Subcutaneous adipose tissue (tissue), 4 donors: Measurements from ENCODE around the gene LMF2. TPM values are rescaled to one million over a fixed set of nuclear protein-coding genes. Genes with fewer than 3 reads are reported as not detected.

ENCODE experiments used
- total RNA-seq, 4 donors: library from RNA; depleted of rRNA; stranded (reverse); fragments of >200 nt; gene quantifications; one replicate each; pipeline ENCODE4 v1.1.0, GENCODE V29; 2016
- TF ChIP-seq, protein P1 (sequence below): fragments of 450-650 bp; IDR thresholded peaks from one replicate; pipeline ENCODE4 v1.5.1; 2016; ENCODE audit warnings: low read depth, mild to moderate bottlenecking, control low read depth, antibody characterized with exemption, moderate library complexity

Gene LMF2
- total RNA-seq, 4 donors from 2014 or later, result 24.1 to 76.3 (median 37.0) TPM

DNA sequence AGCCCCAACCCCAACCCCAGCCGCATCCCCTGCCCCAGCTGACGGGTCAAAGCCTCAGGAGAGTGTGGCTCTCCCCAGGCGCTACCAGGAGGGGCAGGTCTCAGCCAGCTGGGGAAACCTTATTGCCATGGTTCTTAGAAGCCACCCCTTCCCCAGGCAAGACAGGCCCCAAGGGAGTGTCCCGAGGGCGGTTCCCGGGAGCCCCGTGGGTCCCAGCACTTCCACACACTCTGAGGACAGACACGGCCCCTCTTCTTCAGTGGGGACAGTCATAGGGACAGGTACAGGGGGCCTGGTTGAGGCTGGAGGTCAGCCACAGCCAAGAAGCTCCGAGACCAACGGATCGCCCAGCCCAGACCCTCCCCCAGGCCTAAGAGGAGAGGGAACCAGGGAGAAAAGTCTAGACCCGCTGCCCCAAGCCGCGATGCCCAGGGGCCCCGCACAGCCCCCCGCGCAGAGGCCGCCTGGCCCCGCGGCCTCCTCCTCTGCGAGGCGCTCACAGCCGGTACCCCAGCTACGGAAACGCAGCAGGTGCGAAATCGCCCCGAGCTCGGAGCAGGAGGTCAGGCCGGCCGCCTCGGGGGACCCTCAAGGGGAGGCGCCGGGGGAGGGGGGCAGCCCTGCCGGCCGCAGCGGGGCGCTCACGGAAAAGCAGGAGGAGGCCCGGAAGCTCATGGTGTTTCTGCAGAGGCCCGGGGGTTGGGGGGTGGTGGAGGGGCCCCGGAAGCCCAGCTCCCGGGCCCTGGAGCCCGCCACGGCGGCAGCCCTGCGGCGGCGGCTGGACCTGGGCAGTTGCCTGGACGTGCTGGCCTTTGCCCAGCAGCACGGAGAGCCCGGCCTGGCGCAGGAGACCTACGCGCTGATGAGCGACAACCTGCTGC is 40.8 kb upstream of the LMF2 start:
- TF ChIP-seq, protein P1, sequence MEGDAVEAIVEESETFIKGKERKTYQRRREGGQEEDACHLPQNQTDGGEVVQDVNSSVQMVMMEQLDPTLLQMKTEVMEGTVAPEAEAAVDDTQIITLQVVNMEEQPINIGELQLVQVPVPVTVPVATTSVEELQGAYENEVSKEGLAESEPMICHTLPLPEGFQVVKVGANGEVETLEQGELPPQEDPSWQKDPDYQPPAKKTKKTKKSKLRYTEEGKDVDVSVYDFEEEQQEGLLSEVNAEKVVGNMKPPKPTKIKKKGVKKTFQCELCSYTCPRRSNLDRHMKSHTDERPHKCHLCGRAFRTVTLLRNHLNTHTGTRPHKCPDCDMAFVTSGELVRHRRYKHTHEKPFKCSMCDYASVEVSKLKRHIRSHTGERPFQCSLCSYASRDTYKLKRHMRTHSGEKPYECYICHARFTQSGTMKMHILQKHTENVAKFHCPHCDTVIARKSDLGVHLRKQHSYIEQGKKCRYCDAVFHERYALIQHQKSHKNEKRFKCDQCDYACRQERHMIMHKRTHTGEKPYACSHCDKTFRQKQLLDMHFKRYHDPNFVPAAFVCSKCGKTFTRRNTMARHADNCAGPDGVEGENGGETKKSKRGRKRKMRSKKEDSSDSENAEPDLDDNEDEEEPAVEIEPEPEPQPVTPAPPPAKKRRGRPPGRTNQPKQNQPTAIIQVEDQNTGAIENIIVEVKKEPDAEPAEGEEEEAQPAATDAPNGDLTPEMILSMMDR, result no peak

DNA sequence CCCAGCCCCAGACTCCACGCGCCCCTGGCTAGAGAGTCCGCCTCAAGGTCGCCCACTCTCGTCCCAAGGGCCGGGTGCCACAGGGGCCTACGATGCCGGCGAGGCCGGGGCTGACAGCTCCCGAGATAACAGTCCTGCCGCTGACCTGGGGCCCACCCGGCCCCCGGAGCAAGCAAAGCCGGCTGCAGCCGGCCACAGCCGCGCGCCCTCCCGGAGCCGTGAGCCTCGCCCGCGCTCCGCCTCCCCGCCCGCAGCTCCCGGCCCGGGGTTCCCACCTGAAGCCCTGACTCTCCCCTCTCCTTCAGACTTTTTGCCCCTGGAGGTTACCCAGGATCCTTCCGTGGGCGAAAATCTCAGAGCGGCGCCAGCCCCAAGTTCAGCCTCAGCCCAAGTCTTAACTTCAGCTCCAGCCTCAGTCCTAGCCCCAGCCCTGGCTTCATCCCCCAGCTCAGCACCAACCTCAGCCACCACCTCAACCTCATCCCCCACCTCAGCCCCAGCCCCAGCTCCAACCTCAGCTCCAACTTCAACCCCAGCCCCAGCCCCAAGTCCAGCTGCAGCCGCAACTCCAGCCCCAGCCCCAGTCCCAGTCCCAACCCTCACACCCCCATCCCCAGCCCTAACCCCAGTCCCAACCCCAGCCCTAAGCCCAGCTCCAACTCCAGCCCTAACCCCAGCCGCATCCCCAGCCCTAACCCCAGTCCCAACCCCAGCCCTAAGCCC is 39.9 kb upstream of the LMF2 start:
- TF ChIP-seq, protein P1, result no peak

DNA sequence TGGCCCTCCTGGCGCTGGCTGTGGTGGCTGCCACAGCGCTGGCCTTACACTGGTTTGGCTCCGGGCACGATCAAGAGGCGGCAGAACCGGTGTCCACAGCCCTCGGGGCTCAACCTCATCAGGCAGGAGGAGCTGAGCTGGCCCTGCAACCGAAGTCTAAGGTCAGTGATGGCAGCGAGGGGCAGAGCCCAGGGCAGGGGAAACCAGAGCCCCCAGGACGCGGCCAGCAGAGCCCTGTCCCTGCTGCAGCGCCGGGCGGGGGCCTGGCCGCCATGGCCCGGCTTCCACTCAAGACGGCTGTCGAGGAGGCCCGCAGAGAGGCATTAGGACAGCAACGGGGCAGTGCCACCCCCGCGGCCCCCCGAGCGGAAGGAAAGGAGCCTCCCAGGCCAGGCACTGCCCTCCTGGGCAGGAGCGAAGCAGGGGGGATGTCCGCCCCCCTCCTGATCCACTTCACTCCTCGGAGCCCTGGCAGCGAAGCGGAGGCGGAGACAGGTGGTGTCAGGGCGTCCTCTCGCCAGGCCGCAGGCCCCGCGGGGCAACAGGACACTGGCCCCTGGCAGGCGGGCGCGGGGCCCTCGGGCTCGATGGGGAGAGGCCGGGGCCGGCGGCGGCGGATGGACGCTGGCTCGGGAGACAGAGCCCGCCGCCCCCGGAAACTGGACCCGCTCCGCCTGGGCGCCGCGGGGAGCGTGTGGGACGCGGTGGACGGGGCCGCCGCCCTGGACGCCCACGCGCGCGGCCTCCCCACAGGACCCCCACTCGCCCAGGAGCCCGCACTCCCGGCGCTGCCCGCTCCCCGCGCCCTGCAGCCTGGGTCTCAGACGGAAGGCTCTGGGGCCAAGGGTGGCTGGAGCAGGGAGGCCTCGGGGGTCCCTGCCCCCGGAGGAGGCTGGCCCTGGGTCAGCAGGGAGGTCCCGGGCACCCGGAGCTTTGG is 39.1 kb upstream of the LMF2 start:
- TF ChIP-seq, protein P1, result no peak

DNA sequence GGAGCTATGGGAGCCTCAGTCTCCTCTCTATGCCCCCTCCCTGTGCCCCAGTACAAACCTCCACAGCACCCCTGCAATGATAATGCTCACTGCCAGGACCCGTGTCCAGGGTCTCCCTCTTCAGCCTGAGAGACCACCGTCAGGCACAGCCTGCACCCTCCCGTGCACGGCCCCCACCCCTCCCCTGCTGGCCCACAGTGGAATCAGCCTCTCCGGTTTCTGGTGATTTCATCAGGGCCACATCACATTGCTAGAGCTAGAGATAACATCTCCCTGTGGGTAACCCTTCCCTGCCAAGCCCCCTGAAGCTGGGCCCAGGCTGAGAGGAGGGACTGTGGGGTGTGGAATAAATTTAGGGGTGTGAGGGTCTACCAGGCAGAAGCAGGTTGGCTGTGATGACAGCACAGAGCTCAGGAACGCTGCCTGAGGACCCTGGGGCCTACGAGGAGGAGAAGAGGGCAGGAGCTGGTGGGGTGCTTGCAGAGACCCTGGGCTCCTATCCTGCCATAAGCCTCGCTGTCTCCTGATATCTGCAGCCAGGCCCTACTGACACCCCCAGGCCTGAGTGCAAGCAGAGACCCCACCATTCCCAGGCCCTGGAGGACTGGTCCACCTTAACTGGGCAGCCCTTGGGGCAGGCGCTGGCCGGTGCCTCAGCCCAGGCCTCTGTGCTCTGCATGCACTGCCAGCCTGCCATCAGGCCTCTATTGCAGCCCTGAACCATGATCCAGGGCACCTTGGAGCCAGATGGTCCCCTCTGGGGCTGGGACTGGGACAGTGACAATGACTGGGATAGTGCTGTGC is 38.2 kb upstream of the LMF2 start, which contains the start of gene KLHDC7B:
TSS of gene KLHDC7B (plus strand) at position 378 of the 804 bp plus-strand sequence. CDS start at position 723, 345 bp downstream.
- TF ChIP-seq, protein P1, result no peak

DNA sequence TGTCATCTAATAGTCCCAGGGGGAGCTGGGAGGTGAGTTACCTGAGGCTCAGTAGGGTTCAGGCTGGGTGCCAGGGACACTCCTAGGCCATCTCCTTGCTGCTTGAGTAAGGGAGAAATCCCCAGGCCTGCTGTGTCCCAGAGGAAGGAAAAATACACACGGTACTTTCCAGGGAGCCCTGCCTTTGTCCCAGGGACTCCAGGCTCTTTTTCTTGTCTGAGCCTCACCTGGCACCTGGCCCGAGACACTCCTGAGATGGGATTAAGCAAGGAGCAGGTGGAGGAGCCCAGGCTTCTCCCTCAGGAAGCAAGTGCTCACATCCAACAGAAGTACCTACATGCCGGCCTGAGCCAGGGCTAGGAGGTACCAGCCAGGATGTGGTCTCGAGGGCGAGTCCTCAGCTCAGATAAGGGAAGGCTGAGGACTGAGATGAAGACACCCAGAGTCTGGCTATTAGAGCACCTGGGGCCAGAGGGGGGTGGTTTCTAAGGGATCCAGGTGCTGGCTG is 37.3 kb upstream of the LMF2 start:
- TF ChIP-seq, protein P1, result no peak

DNA sequence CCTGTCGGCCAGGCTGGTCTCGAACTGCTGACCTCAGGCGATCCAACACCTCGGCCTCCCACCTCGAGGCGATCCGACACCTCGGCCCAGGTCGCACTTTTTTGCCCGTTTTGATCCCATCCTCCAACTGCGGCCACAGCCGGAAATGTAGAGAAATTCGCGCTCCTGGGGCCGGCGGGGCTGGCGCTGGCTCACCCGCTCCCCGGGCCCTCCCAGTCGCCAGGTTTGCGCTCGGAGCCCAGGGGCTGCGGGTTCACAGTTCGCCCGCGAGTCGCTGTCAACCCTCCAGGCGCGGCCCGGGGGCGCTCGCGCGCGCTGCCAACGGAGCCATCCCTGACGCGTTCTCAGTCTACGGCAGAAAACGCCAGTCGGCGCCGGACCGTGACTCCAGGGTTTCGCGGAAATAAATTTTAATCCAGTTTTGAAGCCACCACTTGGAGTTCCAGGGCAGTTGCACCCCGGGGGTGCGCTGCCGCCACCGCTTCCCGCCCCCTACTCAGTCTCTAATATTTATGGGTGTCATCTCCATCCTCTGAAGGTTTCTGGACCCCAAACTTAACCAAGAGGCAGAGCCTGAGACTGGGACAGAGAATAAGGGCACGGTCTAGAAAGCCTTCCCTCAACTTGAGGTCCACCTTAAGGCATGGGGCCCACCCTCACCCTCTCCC is 36.7 kb upstream of the LMF2 start:
- TF ChIP-seq, protein P1, result no peak
